Astrocyte (in vitro differentiated cells and primary cell): Measurements from ENCODE around the gene RBBP8NL. TPM values are rescaled to one million over a fixed set of nuclear protein-coding genes. Genes with fewer than 3 reads are reported as not detected.

Source experiments
- DNase-seq: peaks from one replicate; pipeline ENCODE4 v3.0.0-alpha.2; 2010; ENCODE audit warnings: low read depth
- FAIRE-seq: peaks from 2 replicates; lab custom pipeline; 2011; peaks lifted over from hg19 to GRCh38; lab: Jason Lieb, UNC
- H2AFZ ChIP-seq: 2 replicates; pipeline ENCODE4 v1.6.0; 2012; ENCODE audit warnings: low read depth, low read length, inconsistent platforms
- H3K27ac ChIP-seq: 2 replicates; pipeline ENCODE4 v1.5.1; 2011; ENCODE audit warnings: low read depth, low read length, inconsistent platforms
- H3K27me3 ChIP-seq: 2 replicates; pipeline ENCODE4 v1.6.0; 2011; ENCODE audit warnings: low read length, inconsistent platforms; ENCODE audit not compliant: insufficient read depth
- H3K36me3 ChIP-seq: 2 replicates; pipeline ENCODE4 v1.5.1; 2011; ENCODE audit warnings: low read length, inconsistent platforms; ENCODE audit not compliant: insufficient read depth
- H3K4me1 ChIP-seq: 2 replicates; pipeline ENCODE4 v1.5.1; 2011; ENCODE audit warnings: low read length, inconsistent platforms; ENCODE audit not compliant: insufficient read depth
- H3K4me2 ChIP-seq: 2 replicates; pipeline ENCODE4 v1.6.0; 2012; ENCODE audit warnings: low read length, inconsistent platforms
- H3K4me3 ChIP-seq: 2 replicates; pipeline ENCODE4 v1.5.1; 2011; ENCODE audit warnings: low read depth, mild to moderate bottlenecking, low read length, inconsistent platforms; ENCODE audit not compliant: insufficient read depth
- H3K79me2 ChIP-seq: 2 replicates; pipeline ENCODE4 v1.6.0; 2012; ENCODE audit warnings: mild to moderate bottlenecking, low read length, inconsistent platforms; ENCODE audit not compliant: insufficient read depth
- H3K9ac ChIP-seq: 2 replicates; pipeline ENCODE4 v1.6.0; 2012; ENCODE audit warnings: mild to moderate bottlenecking, low read length, inconsistent platforms
- H3K9me3 ChIP-seq: 2 replicates; pipeline ENCODE4 v1.5.1; 2012; ENCODE audit warnings: low read depth, mild to moderate bottlenecking, low read length, inconsistent platforms; ENCODE audit not compliant: insufficient read depth
- H4K20me1 ChIP-seq: 2 replicates; pipeline ENCODE4 v1.6.0; 2012; ENCODE audit warnings: low read length, inconsistent platforms; ENCODE audit not compliant: insufficient read depth
- H3K27ac Mint-ChIP-seq: one replicate; pipeline ENCODE4 v1.8.0; 2021; ENCODE audit warnings: mild to moderate bottlenecking, mixed read lengths; ENCODE audit not compliant: unreplicated experiment
- H3K27me3 Mint-ChIP-seq: one replicate; pipeline ENCODE4 v1.8.0; 2021; ENCODE audit warnings: low read depth, mixed read lengths; ENCODE audit not compliant: unreplicated experiment
- H3K36me3 Mint-ChIP-seq: one replicate; pipeline ENCODE4 v1.8.0; 2021; ENCODE audit warnings: low read depth, mixed read lengths; ENCODE audit not compliant: unreplicated experiment
- H3K4me1 Mint-ChIP-seq: one replicate; pipeline ENCODE4 v1.8.0; 2021; ENCODE audit warnings: low read depth, mixed read lengths; ENCODE audit not compliant: unreplicated experiment
- H3K4me3 Mint-ChIP-seq: one replicate; pipeline ENCODE4 v1.8.0; 2021; ENCODE audit warnings: mild to moderate bottlenecking, moderate library complexity, mixed read lengths; ENCODE audit not compliant: unreplicated experiment
- H3K9me3 Mint-ChIP-seq: one replicate; pipeline ENCODE4 v1.8.0; 2021; ENCODE audit warnings: mild to moderate bottlenecking, mixed read lengths; ENCODE audit not compliant: unreplicated experiment
- CTCF ChIP-seq: IDR thresholded peaks from 2 replicates; pipeline ENCODE4 v1.5.1; 2011; ENCODE audit warnings: low read depth, mild to moderate bottlenecking, inconsistent platforms, low read length, moderate library complexity; ENCODE audit not compliant: insufficient read depth
- EZH2 ChIP-seq: IDR thresholded peaks from 2 replicates; pipeline ENCODE4 v1.6.1; 2012; ENCODE audit warnings: mild to moderate bottlenecking, low read length, inconsistent platforms; ENCODE audit not compliant: insufficient read depth
- total RNA-seq: library from RNA; stranded (reverse); gene quantifications from 2 replicates; pipeline ENCODE4 v1.2.1, GENCODE V29; 2021

Gene RBBP8NL
- total RNA-seq, 1 donor from 2014 or later, result 0.14 TPM

DNA sequence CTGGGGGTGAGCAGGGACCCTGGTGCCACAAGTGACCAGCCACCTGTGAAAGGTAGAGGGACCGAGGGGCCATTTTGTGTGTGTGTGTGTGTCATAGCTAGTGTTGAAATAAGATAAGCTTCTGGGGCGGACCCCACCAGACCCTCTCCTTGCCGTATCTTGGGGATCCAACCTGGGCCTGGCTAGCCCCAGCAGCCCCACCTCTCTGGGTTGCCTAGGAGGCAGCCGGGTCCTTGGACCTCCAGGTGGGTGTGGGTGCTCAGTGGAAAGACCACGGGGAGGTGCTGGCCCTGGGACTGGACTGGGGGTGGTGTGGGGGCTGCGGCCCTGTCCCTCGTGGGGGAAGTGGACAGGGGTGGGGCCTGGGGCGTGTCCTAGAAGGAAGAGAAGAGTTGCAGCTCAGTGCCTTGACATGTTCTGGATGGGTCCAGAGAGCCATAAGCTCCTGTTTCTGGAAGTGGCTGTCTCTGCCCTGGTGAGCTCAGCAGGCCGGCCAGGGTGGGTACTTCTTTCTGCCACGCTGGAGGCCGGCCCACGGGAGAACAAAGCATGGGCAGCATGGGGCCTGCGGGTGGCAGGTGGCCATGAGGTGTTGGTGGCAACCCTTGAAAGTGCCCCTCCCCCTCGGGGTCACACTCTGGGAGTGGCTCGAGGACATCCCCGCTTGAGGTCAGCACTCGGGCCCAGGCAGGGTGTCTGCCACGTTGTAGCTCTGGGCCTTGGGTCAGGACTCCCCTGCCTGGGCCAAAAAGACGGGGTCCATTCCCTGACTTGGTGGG is 8.4 kb downstream of the RBBP8NL start:
- H2AFZ ChIP-seq, result no peak overlapping the region
- Mint-ChIP-seq H3K4me1 (no peaks in the 10 kb centered on the region), H3K27me3 (peaks cover 8% of the 10 kb centered on the region), H3K9me3 (no peaks in the 10 kb centered on the region), H3K36me3 (no peaks in the 10 kb centered on the region), H3K27ac (no peak overlapping the region), H3K4me3 (no peak overlapping the region)
- H3K79me2 ChIP-seq, result no peaks in the 10 kb centered on the region
- H3K4me3 ChIP-seq, result no peak overlapping the region
- TF ChIP-seq EZH2 (no peak), CTCF (no peak)
- no peak overlapping the region for H3K4me2 ChIP-seq
- no peaks in the 10 kb centered on the region for H4K20me1 ChIP-seq
- no peak overlapping the region for H3K27ac ChIP-seq
- H3K9ac ChIP-seq, result no peak overlapping the region
- DNase-seq (no peak), FAIRE-seq (no peak)
- no peaks in the 10 kb centered on the region for H3K27me3 ChIP-seq
- peaks cover 3% of the 10 kb centered on the region for H3K9me3 ChIP-seq
- H3K4me1 ChIP-seq, result no peaks in the 10 kb centered on the region
- H3K36me3 ChIP-seq, result no peaks in the 10 kb centered on the region

DNA sequence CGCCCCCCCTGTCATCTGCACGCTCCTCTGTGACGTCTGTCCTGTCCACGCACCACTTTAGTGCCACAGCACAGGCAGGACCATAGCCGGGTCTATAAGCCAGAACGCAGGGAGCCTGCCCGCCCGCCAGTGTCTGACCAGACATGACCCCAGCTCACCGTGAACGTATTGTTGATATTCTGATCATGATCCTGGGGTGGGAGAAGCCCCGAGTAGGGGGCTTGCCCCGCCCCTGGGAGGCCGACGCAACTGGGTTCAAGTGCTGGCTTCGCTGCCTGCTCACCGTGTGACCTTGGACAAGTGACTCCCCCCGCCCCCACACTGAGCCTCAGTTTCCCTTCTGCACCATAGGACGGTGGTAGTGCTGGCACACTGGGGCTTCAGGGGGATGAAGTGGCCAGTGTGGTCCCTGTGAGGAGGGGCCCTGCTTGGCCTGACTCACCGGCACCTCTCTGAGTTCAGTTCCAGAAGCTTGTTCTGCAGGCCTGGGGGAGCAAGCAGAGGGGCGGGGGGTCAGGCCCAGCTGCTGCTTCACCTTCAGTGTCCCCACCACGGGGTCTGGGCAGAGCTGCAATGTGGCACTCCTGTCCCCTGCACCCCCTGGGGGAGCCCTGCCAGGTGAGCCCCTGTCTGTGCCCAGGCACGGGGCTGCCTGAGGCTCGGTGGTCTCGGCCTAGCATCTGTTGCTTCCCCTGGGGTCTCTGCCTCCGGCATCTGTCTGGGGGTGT is 9.2 kb downstream of the RBBP8NL start:
- H3K79me2 ChIP-seq, result no peaks in the 10 kb centered on the region
- no peak for TF ChIP-seq CTCF
- TF ChIP-seq EZH2, result no peak
- no peak overlapping the region for H3K4me3 ChIP-seq
- H3K27me3 ChIP-seq, result no peaks in the 10 kb centered on the region
- peaks cover 3% of the 10 kb centered on the region for H3K9me3 ChIP-seq
- H4K20me1 ChIP-seq, result no peaks in the 10 kb centered on the region
- DNase-seq (no peak), FAIRE-seq (no peak)
- no peak overlapping the region for H3K4me2 ChIP-seq
- no peak overlapping the region for H3K27ac Mint-ChIP-seq
- H3K4me3 Mint-ChIP-seq, result no peak overlapping the region
- H3K36me3 ChIP-seq, result no peaks in the 10 kb centered on the region
- H3K27ac ChIP-seq, result no peak overlapping the region
- H2AFZ ChIP-seq, result no peak overlapping the region
- H3K27me3 Mint-ChIP-seq, result peaks cover 8% of the 10 kb centered on the region
- no peaks in the 10 kb centered on the region for H3K4me1 Mint-ChIP-seq
- H3K36me3 Mint-ChIP-seq, result no peaks in the 10 kb centered on the region
- no peaks in the 10 kb centered on the region for H3K9me3 Mint-ChIP-seq
- H3K4me1 ChIP-seq, result no peaks in the 10 kb centered on the region
- H3K9ac ChIP-seq, result no peak overlapping the region
